ENCODE results near the gene SPATA3. TPM values are rescaled to one million over a fixed set of nuclear protein-coding genes. Genes with fewer than 3 reads are reported as not detected.
A peak's percentile ranks its signal among the peaks of the same experiment; 100 is the strongest.
"Not testable (repeated sequence)": the region's sequence is repeated elsewhere in the genome, so short reads cannot be mapped to it uniquely, and the experiment has no call there.

Gene SPATA3
- polyA plus RNA-seq, 4 donors, result not detected

DNA sequence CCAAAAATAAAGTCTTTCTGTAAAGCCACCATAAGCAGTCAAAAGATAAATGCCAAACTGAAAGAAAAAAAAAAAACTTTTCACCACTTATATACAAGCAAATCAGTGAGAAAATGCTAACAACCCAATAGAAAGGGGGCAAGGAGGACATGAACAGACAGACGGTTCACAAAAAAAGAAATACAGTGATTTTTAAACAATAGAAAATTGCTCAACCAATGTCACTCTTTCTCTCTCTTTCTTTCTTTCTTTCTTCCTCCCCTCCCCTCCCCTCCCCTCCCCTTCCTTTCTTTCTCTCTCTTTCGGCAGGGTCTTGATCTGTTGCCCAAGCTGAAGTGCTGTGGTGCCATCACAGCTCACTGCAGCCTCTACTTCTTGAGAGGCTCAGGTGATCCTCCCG is 28.8 kb upstream of the SPATA3 start:
- DNase-seq (ENCODE audit: low read depth in 4 of 4, low spot score in 2 of 4), result no peak

GRCh38 chr2:230968314-230968713 is 27.6 kb upstream of the SPATA3 start:
- DNase-seq (ENCODE audit: low read depth in 4 of 4, low spot score in 2 of 4), result not testable (repeated sequence)

GRCh38 chr2:230968921-230969658 is 26.8 kb upstream of the SPATA3 start:
- no peak for DNase-seq (ENCODE audit: low read depth in 4 of 4, low spot score in 2 of 4)

DNA sequence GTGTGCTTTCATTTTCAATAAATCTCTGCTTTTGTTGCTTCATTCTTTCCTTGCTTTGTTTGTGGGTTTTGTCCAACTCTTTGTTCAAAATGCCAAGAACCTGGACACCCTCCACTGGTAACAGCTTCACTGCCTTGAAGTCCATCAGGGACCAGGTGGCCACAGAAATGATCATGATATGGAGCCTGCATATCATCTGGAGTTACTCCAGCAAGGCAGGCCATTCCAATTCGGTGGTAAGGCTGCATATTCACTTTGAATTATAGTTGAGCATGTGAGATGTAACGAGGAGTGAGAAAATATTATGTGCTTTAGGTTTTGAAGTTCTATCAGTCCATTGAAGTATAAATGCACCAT is 26.3 kb upstream of the SPATA3 start:
- no peak for DNase-seq (ENCODE audit: low read depth in 4 of 4, low spot score in 2 of 4)

GRCh38 chr2:230972046-230972445 is 23.9 kb upstream of the SPATA3 start:
- DNase-seq (ENCODE audit: low read depth in 4 of 4, low spot score in 2 of 4), result no peak

- no peak for DNase-seq (ENCODE audit: low read depth in 4 of 4, low spot score in 2 of 4)
Observed at GRCh38 chr2:230974096-230974913, 21.6 kb upstream of the SPATA3 start.

DNA sequence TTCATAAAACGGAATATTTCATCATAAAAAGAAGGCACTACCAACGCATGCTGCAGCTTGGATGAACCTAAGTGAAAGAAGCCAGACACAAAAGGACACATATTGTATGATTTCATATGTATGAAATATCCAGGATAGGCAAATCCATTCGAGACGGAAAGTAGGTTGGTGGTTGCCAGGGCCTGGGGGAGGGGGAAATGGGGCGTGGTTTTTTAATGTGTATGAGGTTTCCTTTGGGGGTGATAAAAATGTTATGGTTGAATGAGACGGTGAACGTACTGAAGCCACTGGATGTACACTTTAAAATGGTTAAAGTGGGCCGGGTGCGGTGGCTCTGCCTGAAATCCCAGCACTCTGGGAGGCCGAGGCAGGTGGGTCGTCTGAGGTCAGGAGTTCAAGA is 20.0 kb upstream of the SPATA3 start:
- DNase-seq (ENCODE audit: low read depth in 4 of 4, low spot score in 2 of 4), result no peak

GRCh38 chr2:230976671-230977171 is 19.2 kb upstream of the SPATA3 start:
- DNase-seq (ENCODE audit: low read depth in 4 of 4, low spot score in 2 of 4), result no peak

GRCh38 chr2:230980468-230980867 is 15.5 kb upstream of the SPATA3 start:
- no peak for DNase-seq (ENCODE audit: low read depth in 4 of 4, low spot score in 2 of 4)

DNA sequence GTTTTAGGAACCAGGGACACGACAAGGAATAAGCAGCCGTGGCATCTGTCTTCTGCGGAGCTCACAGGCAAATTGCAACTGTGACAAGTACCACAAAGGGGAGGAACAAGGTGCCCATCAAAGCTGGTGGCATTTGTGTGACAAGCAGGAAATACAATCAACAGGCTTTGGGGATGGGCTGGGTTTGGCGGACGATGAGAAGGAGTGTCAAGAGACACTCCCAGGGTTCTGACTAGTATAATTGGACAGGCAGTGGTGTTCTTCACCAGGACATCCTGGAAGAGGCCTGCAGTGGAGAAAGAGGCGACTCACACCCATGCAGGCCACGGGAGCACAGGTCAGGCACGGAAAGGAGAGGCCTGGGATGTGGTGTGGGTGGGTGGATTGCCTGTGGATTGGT is 14.2 kb upstream of the SPATA3 start:
- no peak for DNase-seq (ENCODE audit: low read depth in 4 of 4, low spot score in 2 of 4)

DNA sequence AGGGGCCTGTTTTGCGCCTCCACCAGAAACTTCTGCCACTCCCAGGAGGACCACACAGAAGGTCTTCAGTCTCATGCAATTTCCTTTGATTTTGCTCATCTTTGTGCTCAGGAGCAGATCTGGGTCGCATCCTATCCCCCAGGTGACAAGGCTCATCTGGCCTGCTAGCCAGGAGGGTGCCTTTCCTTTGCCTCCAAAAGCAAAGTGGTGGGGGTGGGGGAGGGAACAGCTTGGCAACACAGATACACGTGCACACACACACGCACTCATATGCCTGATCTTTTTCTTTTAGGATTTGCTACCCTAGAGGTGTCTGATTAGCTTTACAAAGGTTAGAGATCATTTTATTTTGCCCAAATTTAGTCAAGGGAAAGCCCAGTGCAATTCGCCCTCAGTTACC is 13.8 kb upstream of the SPATA3 start:
- DNase-seq (ENCODE audit: low read depth in 4 of 4, low spot score in 2 of 4), result no peak

DNA sequence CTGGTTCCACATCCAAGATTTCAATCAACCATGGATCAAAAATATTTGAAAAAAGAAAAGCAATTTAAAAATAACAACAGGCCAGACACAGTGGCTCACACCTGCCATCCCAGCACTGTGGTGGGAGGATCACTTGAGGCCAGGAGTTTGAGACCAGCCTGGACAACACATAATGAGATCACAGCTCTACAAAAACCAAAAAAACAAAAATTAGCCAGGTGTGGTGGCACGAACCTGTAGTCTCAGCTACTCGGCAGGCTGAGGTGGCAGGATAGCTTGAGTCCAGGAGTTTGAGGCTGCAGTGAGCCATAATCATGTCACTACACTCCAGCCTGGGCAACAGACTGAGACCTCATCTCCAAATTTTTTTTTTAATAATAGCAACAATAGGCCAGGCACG is 13.4 kb upstream of the SPATA3 start:
- no peak for DNase-seq (ENCODE audit: low read depth in 4 of 4, low spot score in 2 of 4)

DNA sequence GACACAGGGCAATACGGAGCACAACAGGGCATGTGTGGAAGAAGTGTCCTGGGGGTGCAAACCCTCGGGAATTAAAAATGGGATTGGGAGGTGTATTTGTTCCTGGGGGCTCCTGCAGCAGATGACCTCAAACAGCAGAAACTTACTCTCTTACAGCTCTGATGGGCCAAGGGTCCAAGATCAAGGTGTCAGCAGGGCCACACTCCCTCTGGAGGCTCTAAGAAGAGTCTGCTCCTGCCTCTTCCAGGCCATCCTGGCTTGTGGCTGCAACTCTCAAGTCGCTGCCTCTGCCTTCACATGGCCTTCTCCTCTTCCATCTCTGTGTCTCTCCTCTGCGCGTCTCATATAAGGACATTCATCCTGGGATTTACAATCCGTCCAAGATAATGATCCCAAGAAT is 12.4 kb upstream of the SPATA3 start:
- no peak for DNase-seq (ENCODE audit: low read depth in 4 of 4, low spot score in 2 of 4)

GRCh38 chr2:230984393-230985220 is 11.3 kb upstream of the SPATA3 start:
- no peak for DNase-seq (ENCODE audit: low read depth in 4 of 4, low spot score in 2 of 4)

- DNase-seq (ENCODE audit: low read depth in 4 of 4, low spot score in 2 of 4), result no peak
Observed at GRCh38 chr2:230985519-230986231, 10.2 kb upstream of the SPATA3 start.

- DNase-seq (ENCODE audit: low read depth in 4 of 4, low spot score in 2 of 4), result peak in 2 of 4 donors; percentile 2 to 11
Observed at GRCh38 chr2:230986520-230987136, 9.3 kb upstream of the SPATA3 start.

- DNase-seq (ENCODE audit: low read depth in 4 of 4, low spot score in 2 of 4), result peak; percentile 36 to 69 (median 56)
Observed at GRCh38 chr2:230987137-230988020, 8.5 kb upstream of the SPATA3 start.

- no peak for DNase-seq (ENCODE audit: low read depth in 4 of 4, low spot score in 2 of 4)
Observed at GRCh38 chr2:230989731-230990130, 6.2 kb upstream of the SPATA3 start.

All from left renal cortex interstitium (tissue), 4 donors.